Measurements from ENCODE around the gene ADH4.
"Not testable (repeated sequence)": the region's sequence is repeated elsewhere in the genome, so short reads cannot be mapped to it uniquely, and the experiment has no call there.

ADH4 gene

GRCh38 chr4:99104153-99104552 is 39.9 kb downstream of the ADH4 start:
- no peak for TF ChIP-seq Cebpa-rat (IDR thresholded peaks at IDR 0.05)
- H3K27me3 ChIP-seq = no peaks in the 10 kb centered on the region
- H3K4me1 ChIP-seq = no peaks in the 10 kb centered on the region
- no peaks in the 10 kb centered on the region for H3K36me3 ChIP-seq
- no peak overlapping the region for H3K4me3 ChIP-seq
- no peaks in the 10 kb centered on the region for H4K20me1 ChIP-seq
- no peak overlapping the region for H3K27ac ChIP-seq
- no peak overlapping the region for H3K4me2 ChIP-seq
- H3K9me3 ChIP-seq = no peaks in the 10 kb centered on the region
- H3K9ac ChIP-seq = no peak overlapping the region

GRCh38 chr4:99103166-99103565 is 40.9 kb downstream of the ADH4 start:
- no peaks in the 10 kb centered on the region for H4K20me1 ChIP-seq
- H3K4me2 ChIP-seq = no peak overlapping the region
- no peaks in the 10 kb centered on the region for H3K36me3 ChIP-seq
- no peak for TF ChIP-seq Cebpa-rat (IDR thresholded peaks at IDR 0.05)
- H3K9ac ChIP-seq = no peak overlapping the region
- H3K27me3 ChIP-seq = no peaks in the 10 kb centered on the region
- no peaks in the 10 kb centered on the region for H3K9me3 ChIP-seq
- H3K4me3 ChIP-seq = no peak overlapping the region
- H3K27ac ChIP-seq = no peak overlapping the region
- no peaks in the 10 kb centered on the region for H3K4me1 ChIP-seq

- H3K9ac ChIP-seq = no peak overlapping the region
- TF ChIP-seq Cebpa-rat (IDR thresholded peaks at IDR 0.05) = no peak
- no peak overlapping the region for H3K4me3 ChIP-seq
- no peaks in the 10 kb centered on the region for H4K20me1 ChIP-seq
- H3K4me1 ChIP-seq = no peaks in the 10 kb centered on the region
- no peaks in the 10 kb centered on the region for H3K27me3 ChIP-seq
- H3K4me2 ChIP-seq = no peak overlapping the region
- no peak overlapping the region for H3K27ac ChIP-seq
- H3K9me3 ChIP-seq = no peaks in the 10 kb centered on the region
- H3K36me3 ChIP-seq = no peaks in the 10 kb centered on the region
These were observed 41.5 kb downstream of the ADH4 start for GRCh38 chr4:99102634-99103033.

- Histone ChIP-seq H3K4me3 (no peak overlapping the region), H3K27ac (no peak overlapping the region), H4K20me1 (no peaks in the 10 kb centered on the region), H3K9me3 (no peaks in the 10 kb centered on the region), H3K9ac (no peak overlapping the region), H3K4me2 (no peak overlapping the region), H3K4me1 (no peaks in the 10 kb centered on the region), H3K27me3 (no peaks in the 10 kb centered on the region), H3K36me3 (no peaks in the 10 kb centered on the region)
- TF ChIP-seq Cebpa-rat (IDR thresholded peaks at IDR 0.05) = no peak
These were observed 43.2 kb downstream of the ADH4 start for GRCh38 chr4:99100876-99101275.

- not testable (repeated sequence) for H3K27ac ChIP-seq, H4K20me1 ChIP-seq, H3K9ac ChIP-seq, H3K4me3 ChIP-seq, H3K9me3 ChIP-seq, H3K4me1 ChIP-seq, H3K36me3 ChIP-seq, H3K4me2 ChIP-seq, H3K27me3 ChIP-seq
These were observed 44.3 kb downstream of the ADH4 start for GRCh38 chr4:99099814-99100213.

- Histone ChIP-seq H3K4me1 (no peaks in the 10 kb centered on the region), H3K4me3 (no peak overlapping the region), H4K20me1 (no peaks in the 10 kb centered on the region), H3K9ac (no peak overlapping the region), H3K36me3 (no peaks in the 10 kb centered on the region), H3K9me3 (no peaks in the 10 kb centered on the region), H3K27ac (no peak overlapping the region), H3K27me3 (no peaks in the 10 kb centered on the region), H3K4me2 (no peak overlapping the region)
- TF ChIP-seq Cebpa-rat (IDR thresholded peaks at IDR 0.05) = no peak
These were observed 44.8 kb downstream of the ADH4 start for GRCh38 chr4:99099311-99099710.

GRCh38 chr4:99091841-99092240 is 52.3 kb downstream of the ADH4 start:
- H3K27ac ChIP-seq, H3K9me3 ChIP-seq, H3K4me2 ChIP-seq, H3K36me3 ChIP-seq, H4K20me1 ChIP-seq, H3K9ac ChIP-seq, H3K4me3 ChIP-seq, H3K27me3 ChIP-seq: not testable (repeated sequence)
- peaks cover 32% of the 10 kb centered on the region for H3K4me1 ChIP-seq

- no peaks in the 10 kb centered on the region for H3K36me3 ChIP-seq
- no peaks in the 10 kb centered on the region for H3K9me3 ChIP-seq
- H3K9ac ChIP-seq = no peak overlapping the region
- TF ChIP-seq Cebpa-rat (IDR thresholded peaks at IDR 0.05) = no peak
- no peak overlapping the region for H3K4me3 ChIP-seq
- H3K27me3 ChIP-seq = no peaks in the 10 kb centered on the region
- H4K20me1 ChIP-seq = no peaks in the 10 kb centered on the region
- H3K27ac ChIP-seq = no peak overlapping the region
- peaks cover 38% of the 10 kb centered on the region for H3K4me1 ChIP-seq
- peak overlapping the region; percentile 80 for H3K4me2 ChIP-seq
These were observed 52.9 kb downstream of the ADH4 start for GRCh38 chr4:99091216-99091575.

GRCh38 chr4:99090481-99091215 is 53.4 kb downstream of the ADH4 start:
- Histone ChIP-seq H3K27ac (no peak overlapping the region), H3K4me2 (peak overlapping the region; percentile 80), H3K9me3 (no peaks in the 10 kb centered on the region), H3K36me3 (peaks cover 2% of the 10 kb centered on the region), H4K20me1 (no peaks in the 10 kb centered on the region), H3K9ac (no peak overlapping the region), H3K27me3 (no peaks in the 10 kb centered on the region), H3K4me1 (peaks cover 38% of the 10 kb centered on the region), H3K4me3 (no peak overlapping the region)
- TF ChIP-seq Cebpa-rat (IDR thresholded peaks at IDR 0.05) = no peak

GRCh38 chr4:99088481-99089365 is 55.4 kb downstream of the ADH4 start, which contains the start of gene ADH5:
TSS of gene ADH5 (minus strand) at chr4:99088788. CDS start at chr4:99088700, 88 bp downstream.
- Histone ChIP-seq H3K4me3 (peak within 1 kb of the TSS; percentile 85), H3K27ac (peak within 1 kb of the TSS; percentile 92)
- TF ChIP-seq Cebpa-rat (IDR thresholded peaks at IDR 0.05) = no peak

More at GRCh38 chr4:99088481-99089365, 55.4 kb downstream of the ADH4 start, which contains the start of gene ADH5:
- Histone ChIP-seq H3K27me3 (no peaks in the 10 kb centered on the region), H3K9ac (peak within 1 kb of the TSS; percentile 95), H3K4me1 (peaks cover 38% of the 10 kb centered on the region), H3K36me3 (peaks cover 21% of the 10 kb centered on the region), H3K9me3 (no peaks in the 10 kb centered on the region), H4K20me1 (peaks cover 4% of the 10 kb centered on the region; the same call in 1 of the 2 replicates), H3K4me2 (peak within 1 kb of the TSS; percentile 84)
